ENCODE results near the gene OSBP. TPM values are rescaled to one million over a fixed set of nuclear protein-coding genes. Genes with fewer than 3 reads are reported as not detected.

OSBP gene, protein sequence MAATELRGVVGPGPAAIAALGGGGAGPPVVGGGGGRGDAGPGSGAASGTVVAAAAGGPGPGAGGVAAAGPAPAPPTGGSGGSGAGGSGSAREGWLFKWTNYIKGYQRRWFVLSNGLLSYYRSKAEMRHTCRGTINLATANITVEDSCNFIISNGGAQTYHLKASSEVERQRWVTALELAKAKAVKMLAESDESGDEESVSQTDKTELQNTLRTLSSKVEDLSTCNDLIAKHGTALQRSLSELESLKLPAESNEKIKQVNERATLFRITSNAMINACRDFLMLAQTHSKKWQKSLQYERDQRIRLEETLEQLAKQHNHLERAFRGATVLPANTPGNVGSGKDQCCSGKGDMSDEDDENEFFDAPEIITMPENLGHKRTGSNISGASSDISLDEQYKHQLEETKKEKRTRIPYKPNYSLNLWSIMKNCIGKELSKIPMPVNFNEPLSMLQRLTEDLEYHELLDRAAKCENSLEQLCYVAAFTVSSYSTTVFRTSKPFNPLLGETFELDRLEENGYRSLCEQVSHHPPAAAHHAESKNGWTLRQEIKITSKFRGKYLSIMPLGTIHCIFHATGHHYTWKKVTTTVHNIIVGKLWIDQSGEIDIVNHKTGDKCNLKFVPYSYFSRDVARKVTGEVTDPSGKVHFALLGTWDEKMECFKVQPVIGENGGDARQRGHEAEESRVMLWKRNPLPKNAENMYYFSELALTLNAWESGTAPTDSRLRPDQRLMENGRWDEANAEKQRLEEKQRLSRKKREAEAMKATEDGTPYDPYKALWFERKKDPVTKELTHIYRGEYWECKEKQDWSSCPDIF
- total RNA-seq, result 10 to 100 TPM; 46.7 to 50.5 TPM
- polyA plus RNA-seq, result 10 to 100 TPM; 19.5 to 34.8 (median 19.6) TPM
- total RNA-seq, result 73.7 to 104 (median 80.9) reads per million in 6 experiments

DNA sequence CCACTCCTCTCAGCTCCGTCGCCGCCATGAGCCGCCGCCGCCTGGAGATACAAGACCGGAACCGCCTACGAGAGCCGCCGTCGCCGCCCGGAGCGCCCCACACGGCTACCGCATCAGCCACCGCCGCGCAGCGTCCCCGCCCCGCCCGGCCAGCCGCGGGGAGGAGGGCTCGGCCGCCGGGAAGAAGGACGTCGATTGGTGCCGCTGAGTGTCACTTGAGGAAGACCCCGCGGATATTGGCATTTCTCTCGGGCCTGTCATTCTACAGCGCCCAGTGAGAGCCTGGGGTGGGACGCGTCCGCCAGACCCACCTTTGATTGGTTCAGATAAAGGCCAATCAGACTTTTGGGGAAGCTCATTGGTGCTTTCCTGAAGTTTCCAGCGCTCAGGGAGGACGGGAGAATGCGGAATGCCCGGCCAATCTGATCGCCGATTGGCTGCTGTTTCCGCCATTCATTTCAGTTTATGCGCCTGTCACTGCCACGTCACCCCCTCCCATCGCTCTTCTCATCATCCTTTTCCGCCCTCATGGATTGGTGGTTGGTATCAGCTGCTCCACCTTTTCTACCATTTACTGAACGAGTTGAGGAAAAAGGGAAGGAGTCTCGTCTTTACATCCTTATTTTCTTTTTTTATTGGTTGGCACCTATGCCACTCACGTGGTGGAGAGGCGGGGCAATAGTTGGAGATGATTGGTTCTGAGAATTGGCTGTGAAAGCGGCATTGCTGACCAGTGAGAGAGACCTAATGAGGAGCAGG lies at the start of gene OSBP:
TSS of gene OSBP (minus strand) at position 138 of the 759 bp plus-strand sequence. CDS start at position 28, 110 bp downstream.
- DNase-seq (peak; percentile 88 to 99 (median 99)), ATAC-seq (peak; percentile 79 to 81)
- Mint-ChIP-seq H3K4me1 (peaks cover 24 to 51% (median 48%) of the 10 kb centered on the region in 4 donors), H3K4me3 (peak within 1 kb of the TSS; percentile 90 to 97 (median 94)), H3K36me3 (peaks cover 0 to 24% (median 0%) of the 10 kb centered on the region in 3 donors), H3K9me3 (no peaks in the 10 kb centered on the region), H3K27me3 (no peaks in the 10 kb centered on the region), H3K27ac (peak within 1 kb of the TSS; percentile 86 to 99 (median 98))
- POLR2A ChIA-PET, result interaction anchor here (0.6 to 3.5 kb wide), 20 partner anchors 12 to 1874 kb away, joined by 3 to 96 read pairs (median 5); partner anchors contain the start of genes CPSF7, PATL1, SDHAF2 and SELENOH

DNA sequence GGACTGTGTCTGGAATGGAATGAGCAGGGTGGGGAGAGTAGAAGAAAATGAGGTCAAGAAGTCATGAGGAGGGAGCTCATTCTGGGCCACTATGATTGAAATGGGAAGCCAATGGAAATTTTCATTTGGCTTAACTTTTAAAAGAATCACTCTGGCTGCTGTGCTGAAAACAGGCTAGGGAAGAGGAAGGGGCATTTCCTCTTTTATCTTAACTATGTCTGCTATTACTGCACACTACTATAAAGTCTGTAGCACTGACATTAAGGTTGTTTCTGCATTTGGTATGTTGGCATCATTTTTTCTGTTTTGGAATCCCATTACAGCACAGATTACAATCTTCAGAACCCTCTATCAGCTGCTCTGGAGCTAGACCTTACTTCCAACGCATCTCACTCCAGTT lies 45.0 kb upstream of the OSBP start:
- Mint-ChIP-seq H3K4me3 (peak overlapping the region in 3 of 10 donors; percentile 7 to 31 (median 13)), H3K36me3 (peaks cover 8 to 80% (median 10%) of the 10 kb centered on the region in 3 donors), H3K27me3 (no peaks in the 10 kb centered on the region), H3K9me3 (no peaks in the 10 kb centered on the region), H3K27ac (peak overlapping the region in 6 of 10 donors; percentile 7 to 73 (median 30)), H3K4me1 (peaks cover 18 to 53% (median 35%) of the 10 kb centered on the region in 4 donors)
- no peak for ATAC-seq
- no peak for DNase-seq
- POLR2A ChIA-PET, result no interaction called here

DNA sequence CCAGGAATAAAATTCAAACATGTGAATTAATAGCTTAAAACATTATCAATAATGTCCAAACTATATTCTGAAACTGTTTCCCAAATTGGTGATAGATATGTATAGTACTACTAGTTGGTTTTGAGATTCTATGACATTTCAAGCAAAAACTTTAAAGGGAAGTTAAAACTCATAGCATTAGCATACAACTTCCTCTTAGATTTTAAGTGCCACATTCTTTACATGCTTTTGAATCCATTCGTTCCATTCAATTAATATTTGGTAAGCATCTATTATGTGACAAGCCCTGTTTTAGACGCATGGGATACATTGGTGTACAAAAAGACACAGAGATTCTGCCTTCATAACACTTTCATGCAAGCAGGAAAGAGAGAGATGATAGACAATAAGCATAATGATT lies 44.4 kb upstream of the OSBP start:
- Mint-ChIP-seq H3K36me3 (peaks cover 7 to 80% (median 16%) of the 10 kb centered on the region in 3 donors), H3K9me3 (no peaks in the 10 kb centered on the region), H3K4me1 (peaks cover 16 to 48% (median 29%) of the 10 kb centered on the region in 4 donors), H3K4me3 (peak overlapping the region in 1 of 10 donors; percentile 13), H3K27me3 (no peaks in the 10 kb centered on the region), H3K27ac (peak overlapping the region in 5 of 10 donors; percentile 7 to 43 (median 26))
- POLR2A ChIA-PET, result no interaction called here
- ATAC-seq (no peak), DNase-seq (no peak)

DNA sequence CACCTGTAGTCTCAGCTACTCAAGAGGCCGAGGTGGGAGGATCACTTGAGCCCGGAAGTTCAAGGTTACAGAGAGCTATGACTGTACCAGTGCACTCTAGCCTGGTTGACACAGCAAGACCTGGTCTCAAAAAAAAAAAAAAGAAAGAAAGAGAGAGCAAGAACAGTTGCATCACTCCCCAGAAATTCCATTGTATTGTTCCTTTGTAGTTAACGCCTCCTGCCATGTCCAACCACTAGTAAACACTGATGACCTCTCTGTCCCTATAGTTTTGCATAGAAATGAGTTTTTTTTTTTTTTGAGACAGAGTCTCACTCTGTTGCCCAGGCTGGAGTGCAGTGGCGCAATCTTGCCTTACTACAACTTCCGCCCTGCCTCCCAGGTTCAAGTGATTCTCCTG lies 42.5 kb upstream of the OSBP start:
- POLR2A ChIA-PET, result interaction anchor here (0.6 to 0.7 kb wide), 3 partner anchors 12 to 43 kb away, joined by 3 to 4 read pairs (median 3); no protein-coding TSS in a partner anchor
- Mint-ChIP-seq H3K27ac (no peak overlapping the region), H3K9me3 (no peaks in the 10 kb centered on the region), H3K4me3 (no peak overlapping the region), H3K36me3 (peaks cover 8 to 82% (median 23%) of the 10 kb centered on the region in 3 donors), H3K4me1 (peaks cover 10 to 31% (median 18%) of the 10 kb centered on the region in 4 donors), H3K27me3 (no peaks in the 10 kb centered on the region)
- DNase-seq (no peak), ATAC-seq (no peak)

DNA sequence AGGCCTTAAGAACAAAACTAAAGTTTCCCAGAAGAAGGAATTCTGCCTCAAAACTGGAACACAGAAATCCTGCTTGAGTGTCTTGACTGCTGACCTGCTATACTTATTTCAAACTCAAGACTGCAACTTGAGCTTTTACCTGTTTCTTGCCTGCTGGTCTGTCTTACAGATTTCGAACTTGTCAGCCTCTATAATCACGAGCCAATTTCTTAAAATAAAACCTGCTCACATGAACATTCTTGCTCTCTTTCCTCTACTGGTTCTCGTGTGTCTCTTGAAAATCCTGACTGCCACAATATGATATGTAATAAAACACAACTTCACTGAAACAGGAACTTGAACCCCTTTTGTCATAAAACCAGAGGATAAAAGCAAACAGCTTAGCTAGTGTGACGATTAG lies 39.3 kb upstream of the OSBP start:
- no peak overlapping the region for H3K4me3 Mint-ChIP-seq
- peak overlapping the region in 1 of 10 donors; percentile 66 for H3K27ac Mint-ChIP-seq
- H3K9me3 Mint-ChIP-seq, result no peaks in the 10 kb centered on the region
- ATAC-seq (no peak), DNase-seq (no peak)
- peaks cover 8 to 98% (median 46%) of the 10 kb centered on the region in 3 donors for H3K36me3 Mint-ChIP-seq
- peaks cover under 1 to 6% (median 2%) of the 10 kb centered on the region in 4 donors for H3K4me1 Mint-ChIP-seq
- H3K27me3 Mint-ChIP-seq, result no peaks in the 10 kb centered on the region
- POLR2A ChIA-PET, result no interaction called here

DNA sequence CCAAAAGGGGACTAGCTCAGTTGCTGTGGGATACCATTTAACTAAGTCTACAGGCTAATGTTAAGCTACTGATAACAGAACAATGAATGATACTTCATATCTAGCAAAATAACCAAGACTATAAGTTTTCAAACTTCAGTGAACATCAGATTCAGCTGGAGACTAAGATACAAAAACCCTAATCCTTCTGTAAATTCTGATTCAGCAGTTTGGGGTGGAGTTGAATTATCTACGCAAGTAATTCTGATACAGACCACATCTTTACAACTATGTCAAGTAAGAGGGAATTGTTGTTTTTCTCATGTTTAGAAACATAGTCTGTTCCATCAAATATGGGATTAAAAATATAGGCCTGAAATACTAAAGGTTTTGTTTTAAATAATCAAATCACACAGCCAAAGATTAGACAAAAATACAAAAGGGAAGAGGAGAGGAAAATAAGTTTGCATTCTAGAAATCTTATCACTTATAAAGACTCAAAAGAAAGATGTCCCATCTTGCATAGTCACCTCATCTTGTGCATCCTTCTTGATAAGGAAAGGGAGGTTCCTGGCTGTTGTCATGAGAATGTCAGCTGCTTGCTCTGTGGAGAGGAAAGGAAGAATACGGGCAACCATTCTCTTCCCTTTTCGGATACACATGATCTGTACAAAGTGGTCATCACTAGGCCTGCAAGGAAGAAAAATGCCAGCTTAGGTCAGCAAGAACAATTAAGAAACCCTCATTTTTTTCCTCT lies 31.8 kb upstream of the OSBP start:
- Mint-ChIP-seq H3K4me3 (no peak overlapping the region), H3K36me3 (peaks cover 0 to 92% (median 44%) of the 10 kb centered on the region in 3 donors), H3K4me1 (peaks cover 0 to 3% (median under 1%) of the 10 kb centered on the region in 4 donors), H3K27me3 (no peaks in the 10 kb centered on the region), H3K9me3 (no peaks in the 10 kb centered on the region), H3K27ac (peak overlapping the region in 4 of 10 donors; percentile 27 to 48 (median 36))
- DNase-seq (no peak), ATAC-seq (no peak)
- POLR2A ChIA-PET, result no interaction called here

DNA sequence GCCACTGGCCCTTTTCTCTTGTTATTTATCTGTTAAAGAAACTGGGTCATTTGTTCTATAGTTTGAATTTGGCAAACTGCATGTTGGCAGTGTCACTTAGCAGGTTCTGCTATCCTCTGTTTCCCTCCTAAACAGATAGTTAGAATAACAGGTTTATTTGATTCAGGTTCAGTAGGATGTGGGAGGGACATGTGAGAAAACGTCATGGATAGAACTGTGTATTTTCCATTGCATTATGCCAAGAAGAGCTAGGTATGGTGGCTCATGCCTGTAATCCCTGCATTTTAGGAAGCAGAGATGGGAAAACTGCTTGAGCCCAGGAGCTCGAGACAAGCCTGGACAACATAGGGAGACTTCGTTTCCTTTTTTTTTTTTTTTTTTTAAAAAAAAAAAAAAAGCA lies 29.0 kb upstream of the OSBP start:
- Mint-ChIP-seq H3K27ac (peak overlapping the region in 3 of 10 donors; percentile 26 to 71 (median 50)), H3K27me3 (no peaks in the 10 kb centered on the region)

DNA sequence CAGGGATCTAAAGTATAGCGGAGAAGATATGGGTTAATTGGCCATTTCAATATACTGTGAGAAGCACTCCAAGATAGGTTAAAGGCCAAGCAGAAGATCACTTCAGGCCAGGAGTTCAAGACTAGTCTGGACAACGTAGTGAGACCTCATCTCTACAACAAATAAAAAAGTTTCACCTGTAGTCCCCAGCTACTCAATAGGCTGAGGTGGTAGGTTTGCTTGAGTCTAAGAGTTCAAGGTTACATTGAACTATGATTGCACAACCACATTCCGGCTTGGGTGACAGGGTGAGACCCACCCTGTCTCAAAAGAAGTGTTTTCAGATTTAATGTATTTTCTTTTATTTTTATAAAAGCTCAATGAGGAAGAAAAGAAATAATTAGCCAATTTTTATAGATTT lies 27.8 kb upstream of the OSBP start:
- no peaks in the 10 kb centered on the region for H3K27me3 Mint-ChIP-seq
- H3K9me3 Mint-ChIP-seq, result no peaks in the 10 kb centered on the region
- no peak overlapping the region for H3K27ac Mint-ChIP-seq
- ATAC-seq (no peak), DNase-seq (no peak)
- no peak overlapping the region for H3K4me3 Mint-ChIP-seq
- peaks cover 4 to 92% (median 35%) of the 10 kb centered on the region in 3 donors for H3K36me3 Mint-ChIP-seq
- peaks cover 0 to 3% (median 0%) of the 10 kb centered on the region in 4 donors for H3K4me1 Mint-ChIP-seq
- POLR2A ChIA-PET, result no interaction called here

More for the DNA sequence above, 29.0 kb upstream of the OSBP start:
- Mint-ChIP-seq H3K36me3 (peaks cover 4 to 92% (median 33%) of the 10 kb centered on the region in 3 donors), H3K9me3 (no peaks in the 10 kb centered on the region), H3K4me3 (no peak overlapping the region), H3K4me1 (peaks cover 0 to 3% (median 0%) of the 10 kb centered on the region in 4 donors)
- ATAC-seq, result no peak
- DNase-seq, result no peak
- POLR2A ChIA-PET, result no interaction called here

DNA sequence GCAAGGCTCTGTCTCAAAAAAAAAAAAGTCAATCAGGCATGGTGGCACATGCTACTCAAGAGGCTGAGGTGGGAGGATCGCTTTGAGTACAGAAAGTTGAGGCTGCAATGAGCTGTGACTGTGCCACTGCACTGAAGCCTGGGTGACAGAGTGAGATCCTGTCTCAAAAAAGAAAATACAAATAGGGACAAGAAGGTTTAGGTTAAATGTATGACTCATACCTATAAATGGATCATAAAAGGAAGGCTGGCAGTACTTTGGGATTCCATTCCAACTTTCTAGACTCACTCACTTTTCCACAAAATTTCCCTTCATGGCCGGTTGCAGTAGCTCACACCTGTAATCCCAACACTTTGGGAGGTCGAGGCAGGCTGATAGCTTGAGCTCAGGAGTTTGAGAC lies 25.6 kb upstream of the OSBP start:
- Mint-ChIP-seq H3K27me3 (no peaks in the 10 kb centered on the region), H3K36me3 (peaks cover 4 to 89% (median 33%) of the 10 kb centered on the region in 3 donors), H3K4me1 (peaks cover 0 to 3% (median 0%) of the 10 kb centered on the region in 4 donors), H3K27ac (peak overlapping the region in 1 of 10 donors; percentile 40), H3K4me3 (no peak overlapping the region), H3K9me3 (no peaks in the 10 kb centered on the region)
- DNase-seq (no peak), ATAC-seq (no peak)
- POLR2A ChIA-PET, result no interaction called here

DNA sequence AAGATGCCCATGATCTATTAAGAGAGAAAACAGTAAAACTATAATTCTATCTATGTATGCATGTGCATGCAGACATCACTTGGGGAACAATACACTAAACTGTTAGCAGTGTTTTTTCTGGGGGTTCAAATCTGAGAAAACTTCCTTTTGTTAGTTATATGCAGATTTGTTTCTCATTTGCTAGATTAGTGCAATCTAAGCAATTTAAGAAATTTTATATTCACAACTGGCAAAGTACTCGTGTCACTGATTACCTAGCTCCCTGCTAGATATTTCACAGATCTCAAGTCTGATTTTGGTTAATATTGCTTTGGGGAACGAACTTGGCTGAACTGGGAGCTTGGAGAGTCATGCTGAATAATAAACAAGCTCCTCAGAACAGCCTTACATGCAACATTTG lies 14.9 kb upstream of the OSBP start:
- Mint-ChIP-seq H3K4me1 (no peaks in the 10 kb centered on the region), H3K27me3 (no peaks in the 10 kb centered on the region), H3K27ac (no peak overlapping the region), H3K4me3 (no peak overlapping the region), H3K9me3 (no peaks in the 10 kb centered on the region), H3K36me3 (peaks cover 0 to 16% (median 11%) of the 10 kb centered on the region in 3 donors)
- POLR2A ChIA-PET, result no interaction called here
- ATAC-seq (no peak), DNase-seq (no peak)

DNA sequence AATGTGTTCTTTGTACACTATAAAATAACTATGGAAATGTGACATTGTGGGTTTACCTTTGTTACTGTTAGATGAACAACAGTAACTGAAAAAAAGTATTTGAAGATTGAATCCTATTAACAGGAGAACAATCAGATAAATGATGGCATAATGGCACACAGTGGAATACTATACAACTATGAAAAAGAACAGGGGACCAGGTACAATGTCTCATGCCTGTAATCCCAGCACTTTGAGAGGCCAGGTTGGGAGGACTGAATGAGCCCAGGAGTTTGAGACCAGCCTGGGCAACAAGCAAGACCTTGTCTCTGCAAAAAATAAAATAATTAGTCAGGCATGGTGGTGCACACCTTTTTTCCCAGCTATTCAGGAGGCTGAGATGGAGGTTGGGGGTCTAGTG lies 14.4 kb upstream of the OSBP start:
- H3K9me3 Mint-ChIP-seq, result no peaks in the 10 kb centered on the region
- no peak for DNase-seq
- no peak overlapping the region for H3K27ac Mint-ChIP-seq
- ATAC-seq, result no peak
- no peaks in the 10 kb centered on the region for H3K27me3 Mint-ChIP-seq
- H3K4me3 Mint-ChIP-seq, result no peak overlapping the region
- peaks cover 0 to 13% (median 10%) of the 10 kb centered on the region in 3 donors for H3K36me3 Mint-ChIP-seq
- H3K4me1 Mint-ChIP-seq, result no peaks in the 10 kb centered on the region
- POLR2A ChIA-PET, result interaction anchor here (1.9 kb wide), 1 partner anchor 14 kb away, joined by 5 read pairs; the partner anchor contains the start of gene OSBP

All from naive thymus-derived CD8-positive, alpha-beta T cell (primary cell).